WTC11 (cell line): ENCODE measurements around the gene ATP11A. TPM values are rescaled to one million over a fixed set of nuclear protein-coding genes. Genes with fewer than 3 reads are reported as not detected.
A peak's percentile ranks its signal among the peaks of the same experiment; 100 is the strongest.

Experiments used
- AR ChIP-seq: fragments of 250-450 bp; sonication (Bioruptor Pico); IDR thresholded peaks from 2 replicates; pipeline ENCODE4 v1.9.0; 2021; ENCODE audit warnings: mild to moderate bottlenecking
- CREM ChIP-seq: sonication (generic); formaldehyde crosslinking; IDR thresholded peaks from 2 replicates; pipeline ENCODE4 v1.8.1; 2022; ENCODE audit warnings: mild to moderate bottlenecking, missing genetic modification reagents, moderate library complexity
- CTCF ChIP-seq: fragments of 200-600 bp; IDR thresholded peaks from 2 replicates; pipeline ENCODE4 v1.8.0; 2022; ENCODE audit warnings: antibody characterized with exemption
- FOXJ3 ChIP-seq: sonication (generic); formaldehyde crosslinking; IDR thresholded peaks from 2 replicates; pipeline ENCODE4 v1.9.0; 2021; ENCODE audit warnings: missing genetic modification reagents, mild to moderate bottlenecking, borderline replicate concordance
- MYBL2 ChIP-seq: sonication (generic); formaldehyde crosslinking; IDR thresholded peaks from 2 replicates; pipeline ENCODE4 v1.8.1; 2023; ENCODE audit warnings: mild to moderate bottlenecking, moderate library complexity, missing genetic modification reagents
- NFATC4 ChIP-seq: fragments of 250-450 bp; sonication (Bioruptor Pico); IDR thresholded peaks from 2 replicates; pipeline ENCODE4 v1.9.0; 2021; ENCODE audit warnings: mild to moderate bottlenecking
- NFE2L1 ChIP-seq: sonication (generic); formaldehyde crosslinking; IDR thresholded peaks from 2 replicates; pipeline ENCODE4 v1.8.1; 2023; ENCODE audit warnings: missing genetic modification reagents
- NR2C2 ChIP-seq: sonication (generic); formaldehyde crosslinking; IDR thresholded peaks from 2 replicates; pipeline ENCODE4 v1.8.0; 2022; ENCODE audit warnings: mild to moderate bottlenecking, missing genetic modification reagents
- NR3C1 ChIP-seq: sonication (generic); formaldehyde crosslinking; conservative IDR thresholded peaks from 2 replicates; pipeline ENCODE4 v1.8.1; 2023; ENCODE audit warnings: low read depth, mild to moderate bottlenecking, missing genetic modification reagents
- RELA ChIP-seq: sonication (generic); formaldehyde crosslinking; IDR thresholded peaks from 2 replicates; pipeline ENCODE4 v1.8.1; 2022; ENCODE audit warnings: missing genetic modification reagents, mild to moderate bottlenecking, borderline replicate concordance
- SMAD4 ChIP-seq: sonication (generic); formaldehyde crosslinking; IDR thresholded peaks from 2 replicates; pipeline ENCODE4 v1.8.0; 2022; ENCODE audit warnings: mild to moderate bottlenecking, missing genetic modification reagents
- SP1 ChIP-seq: sonication (generic); formaldehyde crosslinking; conservative IDR thresholded peaks from 2 replicates; pipeline ENCODE4 v1.8.1; 2022; ENCODE audit warnings: missing genetic modification reagents
- TEAD1 ChIP-seq: sonication (generic); formaldehyde crosslinking; IDR thresholded peaks from 2 replicates; pipeline ENCODE4 v1.8.0; 2022; ENCODE audit warnings: mild to moderate bottlenecking, missing genetic modification reagents
- ZNF317 ChIP-seq: sonication (generic); formaldehyde crosslinking; IDR thresholded peaks from 2 replicates; pipeline ENCODE4 v1.8.1; 2023; ENCODE audit warnings: low read depth, mild to moderate bottlenecking, moderate library complexity, missing genetic modification reagents, borderline replicate concordance
- ZNF671 ChIP-seq: fragments of 250-450 bp; sonication (Bioruptor Pico); IDR thresholded peaks from 2 replicates; pipeline ENCODE4 v1.8.0; 2021; ENCODE audit warnings: mild to moderate bottlenecking
- total RNA-seq: library from RNA; stranded (reverse); gene quantifications from 3 replicates; pipeline ENCODE4 v1.2.3, GENCODE V29; 2021
- TF ChIP-seq, protein P1 (sequence below): sonication (generic); formaldehyde crosslinking; IDR thresholded peaks from 2 replicates; pipeline ENCODE4 v1.8.1; 2022; ENCODE audit warnings: mild to moderate bottlenecking, moderate library complexity, missing genetic modification reagents
- TF ChIP-seq, protein P2 (sequence below): sonication (generic); formaldehyde crosslinking; conservative IDR thresholded peaks from 2 replicates; pipeline ENCODE4 v1.8.1; 2022; ENCODE audit warnings: mild to moderate bottlenecking, missing genetic modification reagents
- TF ChIP-seq, protein P3 (sequence below): sonication (generic); formaldehyde crosslinking; IDR thresholded peaks from 2 replicates; pipeline ENCODE4 v1.8.0; 2022; ENCODE audit warnings: missing genetic modification reagents
- TF ChIP-seq, protein P4 (sequence below): sonication (generic); formaldehyde crosslinking; IDR thresholded peaks from 2 replicates; pipeline ENCODE4 v1.8.0; 2022; ENCODE audit warnings: mild to moderate bottlenecking, missing genetic modification reagents
- TF ChIP-seq, protein P5 (sequence below): sonication (generic); formaldehyde crosslinking; IDR thresholded peaks from 2 replicates; pipeline ENCODE4 v1.8.0; 2023; ENCODE audit warnings: missing genetic modification reagents
- TF ChIP-seq, protein P6 (sequence below): fragments of 250-450 bp; sonication (Bioruptor Pico); IDR thresholded peaks from 2 replicates; pipeline ENCODE4 v2.1.2; 2022; ENCODE audit warnings: mild to moderate bottlenecking, moderate library complexity

Gene ATP11A
- total RNA-seq, 1 experiment from 2014 or later: 100 TPM

DNA sequence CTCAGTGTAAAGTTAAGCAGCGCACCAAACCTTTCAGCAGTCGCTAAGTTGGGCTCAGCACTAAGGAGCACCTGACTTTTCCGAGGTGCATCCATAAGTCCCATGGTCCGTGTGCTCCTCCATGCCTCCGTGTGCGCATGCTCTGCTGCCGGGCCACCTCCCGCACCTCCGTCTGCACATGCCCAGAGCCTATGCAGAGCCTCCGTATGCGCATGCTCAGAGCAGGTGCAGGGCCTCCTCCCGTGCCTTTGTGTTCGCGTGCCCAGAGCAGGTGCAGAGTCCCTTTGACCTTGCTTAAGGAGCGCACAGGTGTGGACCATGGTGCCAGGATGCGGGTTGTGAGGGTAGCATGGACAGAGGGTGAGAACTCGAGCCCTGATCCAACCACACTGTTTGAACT is 46.0 kb downstream of the ATP11A start (continued):
- no peak for TF ChIP-seq AR (CRISPR knock-in tag)
- TF ChIP-seq MYBL2: no peak
- TF ChIP-seq NR3C1: no peak
- TF ChIP-seq NFE2L1: peak; percentile 66; the same call in 1 of the 2 replicates
- TF ChIP-seq, protein P1, sequence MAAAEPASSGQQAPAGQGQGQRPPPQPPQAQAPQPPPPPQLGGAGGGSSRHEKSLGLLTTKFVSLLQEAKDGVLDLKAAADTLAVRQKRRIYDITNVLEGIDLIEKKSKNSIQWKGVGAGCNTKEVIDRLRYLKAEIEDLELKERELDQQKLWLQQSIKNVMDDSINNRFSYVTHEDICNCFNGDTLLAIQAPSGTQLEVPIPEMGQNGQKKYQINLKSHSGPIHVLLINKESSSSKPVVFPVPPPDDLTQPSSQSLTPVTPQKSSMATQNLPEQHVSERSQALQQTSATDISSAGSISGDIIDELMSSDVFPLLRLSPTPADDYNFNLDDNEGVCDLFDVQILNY (CRISPR knock-in tag): no peak
- TF ChIP-seq, protein P2, sequence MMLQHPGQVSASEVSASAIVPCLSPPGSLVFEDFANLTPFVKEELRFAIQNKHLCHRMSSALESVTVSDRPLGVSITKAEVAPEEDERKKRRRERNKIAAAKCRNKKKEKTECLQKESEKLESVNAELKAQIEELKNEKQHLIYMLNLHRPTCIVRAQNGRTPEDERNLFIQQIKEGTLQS (CRISPR knock-in tag): no peak
- TF ChIP-seq, protein P3, sequence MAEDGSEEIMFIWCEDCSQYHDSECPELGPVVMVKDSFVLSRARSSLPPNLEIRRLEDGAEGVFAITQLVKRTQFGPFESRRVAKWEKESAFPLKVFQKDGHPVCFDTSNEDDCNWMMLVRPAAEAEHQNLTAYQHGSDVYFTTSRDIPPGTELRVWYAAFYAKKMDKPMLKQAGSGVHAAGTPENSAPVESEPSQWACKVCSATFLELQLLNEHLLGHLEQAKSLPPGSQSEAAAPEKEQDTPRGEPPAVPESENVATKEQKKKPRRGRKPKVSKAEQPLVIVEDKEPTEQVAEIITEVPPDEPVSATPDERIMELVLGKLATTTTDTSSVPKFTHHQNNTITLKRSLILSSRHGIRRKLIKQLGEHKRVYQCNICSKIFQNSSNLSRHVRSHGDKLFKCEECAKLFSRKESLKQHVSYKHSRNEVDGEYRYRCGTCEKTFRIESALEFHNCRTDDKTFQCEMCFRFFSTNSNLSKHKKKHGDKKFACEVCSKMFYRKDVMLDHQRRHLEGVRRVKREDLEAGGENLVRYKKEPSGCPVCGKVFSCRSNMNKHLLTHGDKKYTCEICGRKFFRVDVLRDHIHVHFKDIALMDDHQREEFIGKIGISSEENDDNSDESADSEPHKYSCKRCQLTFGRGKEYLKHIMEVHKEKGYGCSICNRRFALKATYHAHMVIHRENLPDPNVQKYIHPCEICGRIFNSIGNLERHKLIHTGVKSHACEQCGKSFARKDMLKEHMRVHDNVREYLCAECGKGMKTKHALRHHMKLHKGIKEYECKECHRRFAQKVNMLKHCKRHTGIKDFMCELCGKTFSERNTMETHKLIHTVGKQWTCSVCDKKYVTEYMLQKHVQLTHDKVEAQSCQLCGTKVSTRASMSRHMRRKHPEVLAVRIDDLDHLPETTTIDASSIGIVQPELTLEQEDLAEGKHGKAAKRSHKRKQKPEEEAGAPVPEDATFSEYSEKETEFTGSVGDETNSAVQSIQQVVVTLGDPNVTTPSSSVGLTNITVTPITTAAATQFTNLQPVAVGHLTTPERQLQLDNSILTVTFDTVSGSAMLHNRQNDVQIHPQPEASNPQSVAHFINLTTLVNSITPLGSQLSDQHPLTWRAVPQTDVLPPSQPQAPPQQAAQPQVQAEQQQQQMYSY (CRISPR knock-in tag): no peak
- TF ChIP-seq SMAD4 (CRISPR knock-in tag): no peak
- TF ChIP-seq, protein P4, sequence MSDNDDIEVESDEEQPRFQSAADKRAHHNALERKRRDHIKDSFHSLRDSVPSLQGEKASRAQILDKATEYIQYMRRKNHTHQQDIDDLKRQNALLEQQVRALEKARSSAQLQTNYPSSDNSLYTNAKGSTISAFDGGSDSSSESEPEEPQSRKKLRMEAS (CRISPR knock-in tag): peak; percentile 95
- TF ChIP-seq NFATC4 (CRISPR knock-in tag): no peak
- TF ChIP-seq CREM (CRISPR knock-in tag): no peak
- TF ChIP-seq ZNF671 (CRISPR knock-in tag): no peak
- TF ChIP-seq ZNF317 (CRISPR knock-in tag): no peak
- TF ChIP-seq RELA (CRISPR knock-in tag): no peak
- TF ChIP-seq, protein P5, sequence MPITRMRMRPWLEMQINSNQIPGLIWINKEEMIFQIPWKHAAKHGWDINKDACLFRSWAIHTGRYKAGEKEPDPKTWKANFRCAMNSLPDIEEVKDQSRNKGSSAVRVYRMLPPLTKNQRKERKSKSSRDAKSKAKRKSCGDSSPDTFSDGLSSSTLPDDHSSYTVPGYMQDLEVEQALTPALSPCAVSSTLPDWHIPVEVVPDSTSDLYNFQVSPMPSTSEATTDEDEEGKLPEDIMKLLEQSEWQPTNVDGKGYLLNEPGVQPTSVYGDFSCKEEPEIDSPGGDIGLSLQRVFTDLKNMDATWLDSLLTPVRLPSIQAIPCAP (CRISPR knock-in tag): no peak
- TF ChIP-seq, protein P6, sequence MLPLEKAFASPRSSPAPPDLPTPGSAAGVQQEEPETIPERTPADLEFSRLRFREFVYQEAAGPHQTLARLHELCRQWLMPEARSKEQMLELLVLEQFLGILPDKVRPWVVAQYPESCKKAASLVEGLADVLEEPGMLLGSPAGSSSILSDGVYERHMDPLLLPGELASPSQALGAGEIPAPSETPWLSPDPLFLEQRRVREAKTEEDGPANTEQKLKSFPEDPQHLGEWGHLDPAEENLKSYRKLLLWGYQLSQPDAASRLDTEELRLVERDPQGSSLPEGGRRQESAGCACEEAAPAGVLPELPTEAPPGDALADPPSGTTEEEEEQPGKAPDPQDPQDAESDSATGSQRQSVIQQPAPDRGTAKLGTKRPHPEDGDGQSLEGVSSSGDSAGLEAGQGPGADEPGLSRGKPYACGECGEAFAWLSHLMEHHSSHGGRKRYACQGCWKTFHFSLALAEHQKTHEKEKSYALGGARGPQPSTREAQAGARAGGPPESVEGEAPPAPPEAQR (CRISPR knock-in tag): 0 out of 2 replicates have a peak, but pooled peaks have one; percentile 4
- TF ChIP-seq FOXJ3: no peak
- TF ChIP-seq TEAD1 (CRISPR knock-in tag): peak; percentile 78; the same call in 1 of the 2 replicates
- TF ChIP-seq CTCF: no peak
- TF ChIP-seq SP1 (CRISPR knock-in tag): no peak
- TF ChIP-seq NR2C2: no peak
- TF ChIP-seq, all 79 proteins: peak for 21
